ENCODE data around the gene NUP214.
"Not testable (repeated sequence)": the region's sequence is repeated elsewhere in the genome, so short reads cannot be mapped to it uniquely, and the experiment has no call there.

Gene NUP214

GRCh38 chr9:131149688-131150053 is 24.3 kb downstream of the NUP214 start:
- ChIA-PET POLR2A (no interaction called here), CTCF (interaction anchor here (1.6 kb wide), 1 partner anchor 28 kb away, joined by 4 read pairs; no protein-coding TSS in a partner anchor)
- no peak for TF ChIP-seq CTCF (IDR thresholded peaks at IDR 0.05; ENCODE audit: control extremely low read depth, extremely low read depth, low read depth, missing control alignments)
- no peak for DNase-seq (ENCODE audit: extremely low spot score)

GRCh38 chr9:131153595-131153994 is 28.2 kb downstream of the NUP214 start:
- POLR2A ChIA-PET: no interaction called here
- CTCF ChIA-PET: no interaction called here
- TF ChIP-seq CTCF (IDR thresholded peaks at IDR 0.05; ENCODE audit: control extremely low read depth, extremely low read depth, low read depth, missing control alignments): no peak
- DNase-seq (ENCODE audit: extremely low spot score): no peak

GRCh38 chr9:131158673-131159072 is 33.3 kb downstream of the NUP214 start:
- CTCF ChIA-PET: interaction anchor here (2.0 kb wide), 1 partner anchor 20 kb away, joined by 9 read pairs; no protein-coding TSS in a partner anchor
- POLR2A ChIA-PET; DNase-seq (ENCODE audit: extremely low spot score): not testable (repeated sequence)

- POLR2A ChIA-PET: no interaction called here
- no peak for TF ChIP-seq CTCF (IDR thresholded peaks at IDR 0.05; ENCODE audit: control extremely low read depth, extremely low read depth, low read depth, missing control alignments)
These were observed 35.2 kb downstream of the NUP214 start for GRCh38 chr9:131160416-131161112.

GRCh38 chr9:131161585-131161984 is 36.2 kb downstream of the NUP214 start:
- ChIA-PET POLR2A (no interaction called here), CTCF (interaction anchor here (1.0 to 1.8 kb wide), 5 partner anchors 14 to 319 kb away, joined by 3 to 6 read pairs (median 4); no protein-coding TSS in a partner anchor)
- no peak for DNase-seq (ENCODE audit: extremely low spot score)
- TF ChIP-seq CTCF (IDR thresholded peaks at IDR 0.05; ENCODE audit: control extremely low read depth, extremely low read depth, low read depth, missing control alignments): no peak

More at GRCh38 chr9:131160416-131161112, 35.2 kb downstream of the NUP214 start:
- CTCF ChIA-PET: interaction anchor here (1.1 to 2.1 kb wide), 5 partner anchors 17 to 320 kb away, joined by 3 to 8 read pairs (median 3); no protein-coding TSS in a partner anchor
- no peak for DNase-seq (ENCODE audit: extremely low spot score)

- ChIA-PET POLR2A (no interaction called here), CTCF (interaction anchor here (1.0 to 1.5 kb wide), 4 partner anchors 15 to 173 kb away, joined by 3 to 6 read pairs (median 4); no protein-coding TSS in a partner anchor)
- no peak for DNase-seq (ENCODE audit: extremely low spot score)
- no peak for TF ChIP-seq CTCF (IDR thresholded peaks at IDR 0.05; ENCODE audit: control extremely low read depth, extremely low read depth, low read depth, missing control alignments)
These were observed 37.5 kb downstream of the NUP214 start for GRCh38 chr9:131162886-131163285.

- CTCF ChIA-PET: interaction anchor here (4.6 kb wide), 1 partner anchor 11 kb away, joined by 23 read pairs; no protein-coding TSS in a partner anchor
- DNase-seq (ENCODE audit: extremely low spot score): no peak
- POLR2A ChIA-PET: no interaction called here
- no peak for TF ChIP-seq CTCF (IDR thresholded peaks at IDR 0.05; ENCODE audit: control extremely low read depth, extremely low read depth, low read depth, missing control alignments)
These were observed 40.1 kb downstream of the NUP214 start for GRCh38 chr9:131165523-131165922.

Measured in GM10248 (cell line).